HG03575 (cell line): Measurements from ENCODE around the gene SHISA9.

ENCODE experiments used
- ATAC-seq: cut with Tn5 transposase; IDR thresholded peaks from one replicate; pipeline ENCODE4 v1.9.1; 2021; ENCODE audit not compliant: unreplicated experiment, insufficient number of reproducible peaks, low FRiP score; ENCODE audit errors: extremely low read depth

Gene SHISA9

GRCh38 chr16:12995721-12996372 is 94.4 kb downstream of the SHISA9 start:
- no peak for ATAC-seq

GRCh38 chr16:12998361-12999085 is 97.1 kb downstream of the SHISA9 start:
- no peak for ATAC-seq

GRCh38 chr16:12999368-12999767 is 98.0 kb downstream of the SHISA9 start:
- ATAC-seq, result no peak

DNA sequence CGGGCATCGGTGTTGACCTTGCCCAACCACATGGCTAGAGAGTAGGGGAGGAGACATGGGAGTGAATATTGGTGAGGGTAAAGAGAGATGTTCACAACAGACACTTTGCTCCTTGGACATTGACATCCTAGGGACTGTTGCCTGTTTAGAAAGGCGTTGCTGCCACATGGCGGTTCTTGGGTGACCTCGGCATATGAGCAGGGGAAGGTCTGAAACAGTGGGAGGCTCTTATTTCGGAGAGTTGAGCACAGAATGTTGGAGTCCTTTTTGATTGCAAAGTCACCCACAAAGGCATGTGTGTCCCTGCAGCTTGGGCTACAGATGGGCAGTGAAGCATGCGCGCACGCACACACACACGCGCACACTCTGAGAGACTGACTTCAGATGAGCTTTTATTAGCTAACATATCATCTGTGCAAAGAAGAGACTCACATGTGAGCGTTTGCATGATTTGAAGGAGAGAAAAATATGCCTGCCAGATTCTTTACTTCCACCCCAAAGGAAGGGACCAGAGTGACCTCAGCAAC is 104.4 kb downstream of the SHISA9 start:
- no peak for ATAC-seq

- no peak for ATAC-seq
Observed at GRCh38 chr16:13012601-13013000, 111.2 kb downstream of the SHISA9 start.

GRCh38 chr16:13013043-13013442 is 111.6 kb downstream of the SHISA9 start:
- no peak for ATAC-seq

- no peak for ATAC-seq
Observed at GRCh38 chr16:13014476-13014875, 113.1 kb downstream of the SHISA9 start.

GRCh38 chr16:13018026-13018425 is 116.6 kb downstream of the SHISA9 start:
- no peak for ATAC-seq

- ATAC-seq, result no peak
Observed at GRCh38 chr16:13021996-13022395, 120.6 kb downstream of the SHISA9 start.

DNA sequence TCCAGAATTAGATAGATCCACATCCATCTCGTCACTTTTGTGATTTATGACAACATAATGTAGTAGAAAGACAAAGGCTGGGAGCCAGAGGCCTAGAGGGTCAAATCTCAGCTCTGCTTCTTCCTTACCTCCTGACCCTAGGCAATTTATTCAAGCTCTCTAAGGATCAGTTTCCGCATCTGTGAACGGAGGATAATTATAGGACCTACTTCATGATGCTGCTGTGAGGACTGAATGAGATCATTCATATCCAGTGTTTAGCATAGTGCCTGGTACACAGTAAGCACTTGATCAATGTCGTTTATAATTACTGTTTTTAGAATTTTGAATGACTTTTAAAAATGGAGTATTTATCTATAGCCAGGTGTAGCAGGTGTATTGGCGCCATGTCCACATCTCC is 128.4 kb downstream of the SHISA9 start:
- no peak for ATAC-seq

DNA sequence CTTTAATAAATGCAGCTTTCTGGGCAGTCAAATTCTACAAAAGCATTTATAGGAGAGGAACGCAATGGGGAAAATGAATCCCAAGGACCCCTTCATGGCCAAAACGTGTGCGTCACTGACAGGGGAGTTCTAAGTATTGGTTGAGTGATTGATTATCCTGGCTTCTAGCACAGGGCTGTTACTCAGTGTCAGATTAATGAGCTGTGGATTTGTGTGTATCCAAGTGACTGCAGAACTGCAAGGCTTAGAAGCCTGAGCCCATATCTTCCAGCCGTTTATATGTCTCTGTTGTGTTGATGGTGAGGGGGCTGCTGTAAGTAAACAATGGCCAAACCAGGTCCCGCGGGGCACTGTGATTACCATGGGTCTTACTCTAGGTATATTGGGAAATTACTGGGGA is 129.4 kb downstream of the SHISA9 start:
- ATAC-seq, result no peak

DNA sequence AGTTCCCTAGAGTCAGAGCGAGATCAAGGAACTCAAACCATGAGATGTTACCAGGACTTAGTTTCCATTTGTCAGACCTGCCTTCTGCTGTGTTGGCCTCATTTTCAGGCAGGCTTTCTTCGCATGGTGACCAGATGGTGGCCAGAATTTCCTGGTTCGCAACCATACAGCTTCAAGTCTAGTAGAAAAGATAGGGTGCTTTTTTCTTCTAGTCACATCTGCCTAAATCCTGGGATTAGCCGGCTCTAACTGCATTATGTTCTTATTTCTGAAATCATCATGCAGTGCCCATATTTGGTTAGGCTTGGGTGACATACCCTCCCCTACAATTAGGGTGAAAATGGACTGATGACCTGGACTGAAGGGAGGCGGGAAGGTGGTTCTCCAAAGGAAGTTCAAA is 131.5 kb downstream of the SHISA9 start:
- no peak for ATAC-seq

DNA sequence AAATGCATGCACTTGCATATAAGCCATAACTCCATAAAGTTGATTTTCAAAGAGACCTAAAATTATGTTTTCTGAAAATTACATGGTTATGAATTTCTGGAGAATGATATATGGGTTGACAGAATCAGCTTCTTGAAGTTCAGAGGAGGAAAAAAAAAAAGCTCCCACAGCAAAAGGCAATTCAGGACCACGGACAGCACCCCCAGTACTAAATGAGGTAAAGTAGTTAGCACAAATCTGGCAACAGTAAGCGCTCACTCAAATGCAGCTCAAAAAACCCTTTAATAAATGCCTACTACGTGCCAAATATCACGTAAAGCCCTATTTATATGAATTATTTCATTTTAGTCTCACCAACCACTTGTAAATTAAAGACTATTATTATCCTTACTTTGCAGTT is 135.2 kb downstream of the SHISA9 start:
- no peak for ATAC-seq

DNA sequence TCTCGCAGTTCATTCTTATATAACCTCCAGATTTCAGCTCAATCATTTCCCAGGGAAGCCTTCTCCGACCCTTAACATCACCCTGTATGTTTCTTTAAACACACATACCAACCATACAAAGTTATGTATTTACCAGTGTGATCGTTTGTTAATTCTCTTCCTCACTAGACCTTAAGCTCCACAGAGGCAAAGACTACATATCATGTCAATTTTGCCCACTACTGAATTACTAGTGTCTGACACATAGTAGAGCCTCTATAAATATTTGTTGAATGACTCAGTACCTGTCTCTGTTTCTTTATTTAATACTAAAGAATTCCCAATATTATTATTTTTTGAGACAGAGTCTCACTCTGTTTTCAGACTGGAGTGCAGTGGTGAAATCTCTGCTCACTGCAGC is 137.2 kb downstream of the SHISA9 start:
- ATAC-seq, result no peak

- no peak for ATAC-seq
Observed at GRCh38 chr16:13039526-13039925, 138.1 kb downstream of the SHISA9 start.

DNA sequence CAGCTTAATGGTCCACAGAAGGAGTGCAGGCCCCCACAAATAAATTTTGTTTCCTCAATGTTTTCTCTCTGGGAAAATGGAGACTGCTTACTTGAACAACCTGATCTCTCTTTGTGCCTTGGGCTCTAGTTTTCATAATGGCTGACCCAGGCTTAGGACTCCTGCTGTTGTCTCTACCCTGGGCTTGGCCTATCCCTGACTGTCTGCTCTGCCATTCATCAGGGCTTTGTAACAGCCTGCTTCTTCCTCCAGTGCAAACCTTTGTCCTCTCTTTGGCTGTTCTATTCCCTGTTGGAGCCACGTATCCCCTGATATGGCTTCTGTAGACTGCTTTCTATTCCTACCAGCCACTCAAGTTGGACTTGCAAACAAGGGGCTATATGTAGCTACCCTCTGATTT is 139.8 kb downstream of the SHISA9 start:
- ATAC-seq, result no peak

- no peak for ATAC-seq
Observed at GRCh38 chr16:13041646-13042290, 140.4 kb downstream of the SHISA9 start.

DNA sequence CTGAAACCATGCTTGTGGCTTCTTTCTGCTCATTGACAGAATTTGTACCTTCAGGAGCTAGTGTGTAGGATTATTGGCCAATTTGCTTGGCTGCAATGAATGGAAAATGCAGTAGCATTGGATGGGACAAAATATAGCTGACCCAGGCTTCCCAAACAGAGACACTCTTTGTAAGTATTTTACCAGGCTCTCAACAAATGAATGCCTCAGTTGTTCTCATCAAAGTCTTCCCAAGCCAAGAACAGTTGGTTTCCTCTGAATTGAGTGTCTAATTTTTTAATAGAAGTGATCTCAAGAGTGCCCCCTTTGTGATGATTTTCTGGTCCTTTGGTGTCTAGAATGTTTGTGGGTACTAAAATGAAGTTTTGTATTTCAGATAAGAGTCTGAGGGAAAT is 140.9 kb downstream of the SHISA9 start:
- ATAC-seq, result no peak

- ATAC-seq, result no peak
Observed at GRCh38 chr16:13046061-13046821, 144.8 kb downstream of the SHISA9 start.
